Ecto neural progenitor cell (in vitro differentiated cells): ENCODE measurements around the gene VPS35L.
A peak's percentile ranks its signal among the peaks of the same experiment; 100 is the strongest.

Experiments used
- DNase-seq: peaks from one replicate; pipeline ENCODE4 v3.0.0-alpha.2; 2018; ENCODE audit warnings: low spot score

VPS35L gene

DNA sequence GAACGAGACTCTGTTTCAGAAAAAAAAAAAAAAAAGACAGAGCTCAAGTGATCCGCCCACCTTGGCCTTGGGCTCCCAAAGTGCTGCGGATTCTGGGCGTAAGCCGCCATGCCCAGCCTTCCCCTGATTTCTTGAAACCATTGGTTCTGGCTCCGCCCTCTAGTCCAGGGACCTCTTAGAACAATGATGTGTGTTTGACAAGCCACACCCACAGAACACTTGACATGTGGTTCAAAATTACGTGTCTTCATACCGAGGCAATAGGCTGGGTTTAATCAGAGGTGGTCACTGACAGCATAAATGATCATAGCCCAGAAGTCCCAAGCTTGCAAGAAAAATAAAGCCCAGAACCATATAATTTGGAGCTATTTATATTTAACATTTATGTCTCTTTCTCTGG, 139.5 kb downstream of the VPS35L start:
- DNase-seq, result no peak

DNA sequence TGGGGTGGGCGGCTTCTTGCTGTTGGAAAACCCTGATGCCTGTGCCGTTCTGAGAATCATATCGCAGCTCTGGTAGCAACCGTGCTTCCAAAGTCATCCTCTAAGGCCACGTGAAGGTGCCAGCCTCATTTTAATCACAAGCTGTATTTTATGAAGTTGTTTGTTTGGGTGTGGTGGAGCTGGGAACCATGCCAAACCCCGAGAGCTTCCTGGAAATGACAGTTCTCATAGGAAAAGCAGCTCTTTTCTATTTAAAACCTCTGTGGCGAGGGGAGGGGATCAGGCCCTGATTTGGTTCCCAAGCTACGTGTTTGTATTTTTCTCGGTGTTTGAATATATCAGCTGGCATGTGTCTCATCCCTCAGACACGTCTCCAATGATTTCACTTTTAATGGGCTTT, 140.8 kb downstream of the VPS35L start:
- no peak for DNase-seq

DNA sequence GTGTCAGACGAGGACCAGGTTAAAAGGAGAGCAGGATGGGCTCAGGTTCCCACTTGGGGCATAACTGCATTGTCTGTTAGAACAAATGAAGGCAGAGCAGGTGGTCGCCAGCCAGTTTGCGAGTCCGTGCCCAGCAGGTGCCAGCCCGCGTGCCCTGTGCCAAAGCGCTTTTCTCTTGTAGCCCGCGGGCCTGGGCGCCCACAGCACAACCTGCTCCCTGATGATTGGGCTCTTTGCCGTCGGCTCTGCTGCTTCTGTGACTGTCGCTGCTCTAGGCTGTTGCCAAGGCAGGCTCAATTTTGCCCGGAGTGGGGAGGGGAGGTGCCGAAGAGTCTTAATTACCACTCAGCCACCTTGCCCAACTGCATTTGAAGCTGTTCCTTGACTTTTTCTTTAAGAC, 141.5 kb downstream of the VPS35L start:
- DNase-seq, result no peak

DNA sequence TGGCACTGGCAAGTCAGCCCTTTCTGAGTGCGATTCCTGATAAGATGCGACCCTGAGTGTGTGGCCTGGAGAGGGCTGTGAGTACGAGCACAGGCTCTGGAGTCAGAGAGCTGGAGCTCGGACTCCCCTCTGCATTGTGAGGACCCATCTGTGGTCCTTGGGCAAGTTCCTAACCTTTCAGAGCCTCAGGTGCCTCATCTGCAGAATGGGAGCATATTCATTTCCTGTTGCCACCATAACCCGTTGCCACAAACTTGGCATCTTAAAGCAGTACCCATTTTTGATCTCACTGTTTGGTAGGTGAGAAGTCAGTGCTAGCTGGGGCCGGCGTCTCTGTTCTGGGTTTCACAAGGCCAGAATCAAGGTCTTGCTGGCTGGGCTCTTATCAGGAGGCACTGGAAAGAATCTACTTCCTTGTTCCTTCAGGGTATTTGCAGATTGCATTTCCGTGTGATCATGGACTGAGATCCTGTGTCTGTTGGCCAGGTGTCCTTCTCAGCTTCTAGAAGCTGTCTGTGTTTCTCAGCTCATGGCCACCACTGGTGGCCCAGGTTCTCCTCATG, 142.3 kb downstream of the VPS35L start:
- DNase-seq, result no peak

DNA sequence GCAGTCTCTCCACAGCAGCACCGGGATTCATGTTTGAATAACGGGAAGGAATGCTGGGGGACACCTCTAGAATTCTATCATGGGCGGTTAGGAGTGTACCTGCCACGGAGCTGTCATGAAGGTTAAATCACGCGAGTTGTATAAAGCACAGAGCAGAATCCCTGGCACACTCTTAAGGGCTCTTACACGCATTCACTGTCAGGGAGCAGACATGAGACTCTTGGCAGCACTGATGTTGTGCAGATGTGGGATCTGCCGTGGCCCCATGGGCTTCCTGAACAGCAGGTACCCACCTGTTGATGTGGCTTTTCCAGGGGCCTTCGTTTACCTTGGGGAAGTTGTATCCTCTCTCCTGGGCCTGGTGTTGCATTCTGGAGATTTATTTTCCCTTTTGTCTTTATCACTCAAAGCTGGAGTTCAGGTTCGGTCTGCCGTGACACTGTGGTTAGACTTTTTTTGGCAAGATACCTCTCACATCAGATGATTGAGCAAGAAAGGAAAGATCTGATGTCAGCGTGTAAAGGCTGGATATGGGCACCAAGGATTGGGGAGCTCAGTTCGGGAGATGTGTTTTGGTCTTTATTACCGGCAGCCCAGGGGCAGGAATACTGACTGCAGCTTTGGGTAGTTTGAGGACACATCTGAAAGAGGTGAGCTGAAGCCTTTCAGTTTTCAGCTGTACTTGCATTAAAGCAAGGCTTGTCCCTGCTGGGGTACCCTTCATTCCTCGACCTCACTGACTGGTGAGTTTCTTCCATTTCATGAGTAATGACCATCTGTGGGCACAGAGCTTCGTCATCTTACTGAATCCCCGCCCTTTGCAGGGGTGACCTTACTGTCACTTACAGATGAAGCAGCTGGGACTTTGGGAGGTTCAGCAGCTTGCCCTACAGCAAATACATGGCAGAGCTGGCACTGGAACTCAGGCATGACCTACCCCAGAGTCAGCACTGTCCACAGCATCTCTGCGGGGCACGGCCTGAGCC, 143.3 kb downstream of the VPS35L start:
- DNase-seq, result no peak

DNA sequence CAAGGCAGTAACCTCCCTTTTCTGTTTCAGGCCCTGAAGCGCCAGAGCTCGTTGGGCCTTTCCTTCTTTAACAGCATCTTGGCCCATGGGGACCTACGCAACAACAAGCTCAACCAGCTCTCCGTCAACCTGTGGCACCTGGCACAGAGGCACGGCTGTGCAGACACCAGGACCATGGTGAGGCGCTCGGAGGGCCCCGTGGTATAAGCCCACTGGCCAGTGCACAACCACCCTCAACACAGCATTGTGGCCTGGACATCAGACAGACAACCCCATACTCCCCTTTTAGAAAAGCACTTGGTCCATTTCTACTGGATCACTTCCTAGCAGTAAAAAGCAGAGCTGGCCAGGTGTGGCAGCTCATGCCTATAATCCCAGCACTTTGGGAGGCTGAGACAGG, 144.0 kb downstream of the VPS35L start:
- DNase-seq, result no peak

DNA sequence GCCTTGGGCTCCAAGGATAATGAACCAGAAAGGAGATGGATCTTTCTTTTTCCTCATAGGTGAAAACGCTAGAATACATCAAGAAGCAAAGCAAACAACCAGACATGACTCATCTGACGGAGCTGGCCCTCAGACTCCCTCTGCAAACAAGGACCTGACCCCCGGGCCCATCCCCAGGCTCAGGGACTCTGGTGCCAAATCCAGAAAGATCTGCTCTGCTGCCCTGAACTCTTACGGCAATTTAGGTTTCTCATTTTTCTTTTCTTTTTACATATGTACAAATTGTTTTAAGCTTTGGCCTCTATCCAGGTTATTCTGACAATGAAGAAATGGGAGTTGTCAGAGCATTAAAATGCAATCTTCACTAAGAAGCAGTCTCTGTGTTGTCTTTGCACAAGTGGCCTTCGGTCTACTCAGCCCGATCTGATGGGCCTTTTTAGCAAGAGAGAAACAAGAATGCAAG, 144.8 kb downstream of the VPS35L start:
- no peak for DNase-seq

DNA sequence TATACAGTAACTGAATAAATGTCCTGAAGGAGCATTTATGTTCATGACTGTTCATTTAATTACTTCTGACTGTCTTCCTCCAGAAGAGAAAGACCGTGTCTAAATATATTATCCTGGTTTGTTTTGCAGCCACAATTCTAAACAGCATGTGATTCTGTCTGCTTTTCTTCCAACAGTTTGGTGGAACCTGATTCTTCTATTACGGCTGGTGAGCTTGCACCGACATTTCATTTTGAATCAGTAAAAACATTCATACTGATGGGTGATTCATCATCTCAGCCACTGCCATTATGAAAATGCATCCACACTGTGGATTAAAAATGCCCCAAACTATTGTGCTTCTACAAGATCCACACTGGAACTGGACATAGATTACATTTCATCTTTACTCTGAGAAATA, 145.6 kb downstream of the VPS35L start:
- DNase-seq, result no peak

DNA sequence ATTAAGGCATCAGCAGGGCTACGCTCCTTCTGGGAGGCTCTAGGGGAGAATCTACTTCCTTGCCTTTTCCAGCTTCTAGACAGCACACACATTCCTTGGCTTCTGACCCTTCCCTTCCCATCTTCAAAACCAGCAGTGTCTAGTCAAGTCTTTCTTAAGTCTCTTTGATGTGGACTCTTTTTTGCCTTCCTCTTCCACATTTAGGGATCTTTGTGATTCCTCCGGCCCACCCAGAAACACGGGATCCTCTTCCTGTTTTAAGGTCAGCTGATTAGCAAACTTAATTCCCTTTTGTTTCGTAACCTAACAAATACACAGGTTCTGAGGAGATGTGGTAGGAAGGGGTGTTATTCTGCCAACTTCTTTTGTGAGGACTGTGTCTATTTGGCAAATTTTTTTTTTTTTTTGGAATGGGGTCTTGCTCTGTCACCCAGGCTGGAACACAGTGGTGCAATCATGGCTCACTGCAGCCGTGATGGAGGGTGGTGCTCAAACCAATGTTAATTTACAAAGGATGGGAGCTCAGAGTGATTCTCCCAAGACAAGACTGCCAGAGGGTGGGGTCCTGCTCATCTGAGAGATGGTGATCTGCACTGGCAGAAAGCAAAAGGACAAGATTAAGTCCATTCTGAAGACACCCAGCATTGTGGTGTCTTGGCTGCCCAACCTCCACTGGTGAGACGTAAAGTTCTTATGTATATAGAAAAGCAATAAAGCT, 147.8 kb downstream of the VPS35L start:
- no peak for DNase-seq

DNA sequence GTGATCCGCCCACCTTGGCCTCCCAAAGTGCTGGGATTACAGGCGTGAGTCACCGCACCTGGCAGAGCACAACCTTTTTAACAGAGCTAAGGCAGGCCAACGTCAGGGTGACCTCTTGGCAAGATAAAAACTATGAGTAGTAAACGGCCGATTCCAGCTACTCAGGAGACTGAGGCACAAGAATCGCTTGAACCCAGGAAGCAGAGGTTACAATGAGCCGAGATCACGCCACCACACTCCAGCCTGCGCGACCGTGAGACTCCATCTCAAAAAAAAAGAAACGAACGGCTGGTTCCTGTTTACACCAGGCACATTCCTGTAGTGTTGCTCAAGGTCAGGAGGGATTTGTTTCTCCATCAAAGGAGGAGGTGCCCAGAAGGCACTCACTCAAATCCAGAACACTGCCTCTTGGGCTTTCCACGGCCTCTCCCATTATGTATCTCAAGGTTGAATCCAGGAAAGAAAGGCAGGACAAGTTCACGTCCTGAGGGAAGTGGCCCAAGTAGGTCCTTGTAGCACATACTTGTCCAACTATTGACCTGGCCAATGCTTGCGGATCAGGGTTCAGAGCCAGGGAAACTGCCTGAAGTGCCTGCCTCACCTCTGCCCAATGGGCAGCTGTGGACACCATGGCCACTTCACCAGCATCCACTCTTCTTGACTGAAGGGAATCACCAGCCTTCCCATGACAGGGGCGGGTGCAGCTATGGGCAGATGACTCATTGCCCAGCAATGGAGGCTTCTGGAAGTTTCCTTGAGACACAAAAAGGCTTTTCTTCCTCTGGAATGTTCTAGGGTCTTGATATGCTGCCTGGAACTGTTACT, 149.0 kb downstream of the VPS35L start:
- no peak for DNase-seq

DNA sequence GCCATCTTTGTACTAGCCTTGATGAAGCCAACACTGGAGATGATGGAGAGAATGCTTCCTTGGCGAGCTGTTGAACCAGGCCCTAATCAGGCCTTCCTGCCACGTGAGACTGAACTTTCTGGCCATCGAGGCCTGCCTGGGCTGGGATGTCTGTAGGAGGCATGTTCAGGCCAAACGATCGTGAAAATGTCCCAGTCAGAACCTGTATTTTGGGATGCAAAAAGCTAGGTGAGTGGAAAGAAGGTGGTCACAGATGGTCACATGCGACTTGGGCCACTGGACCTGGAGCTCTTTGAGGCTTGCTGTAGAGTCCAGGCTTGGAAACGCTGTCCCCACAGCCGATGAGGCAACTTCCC, 149.6 kb downstream of the VPS35L start:
- DNase-seq, result no peak

DNA sequence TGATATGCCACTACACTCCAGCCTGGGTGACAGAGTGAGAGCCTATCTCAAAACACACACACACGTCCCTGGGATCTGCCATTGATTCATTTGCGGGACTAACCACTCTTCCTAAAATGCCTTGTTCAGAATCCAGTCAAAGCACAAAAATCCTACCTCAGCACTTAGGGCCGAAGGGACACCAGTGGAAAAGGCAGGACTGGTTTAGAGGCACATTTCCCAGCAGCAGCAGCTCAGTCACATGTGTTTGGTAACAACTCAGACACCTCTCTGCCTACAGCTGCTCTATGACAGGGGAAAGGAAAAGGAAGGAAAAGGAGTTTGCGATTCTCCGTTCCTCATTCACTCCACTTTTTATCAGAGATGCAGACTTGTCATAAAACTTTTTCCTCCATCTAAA, 150.3 kb downstream of the VPS35L start:
- no peak for DNase-seq

DNA sequence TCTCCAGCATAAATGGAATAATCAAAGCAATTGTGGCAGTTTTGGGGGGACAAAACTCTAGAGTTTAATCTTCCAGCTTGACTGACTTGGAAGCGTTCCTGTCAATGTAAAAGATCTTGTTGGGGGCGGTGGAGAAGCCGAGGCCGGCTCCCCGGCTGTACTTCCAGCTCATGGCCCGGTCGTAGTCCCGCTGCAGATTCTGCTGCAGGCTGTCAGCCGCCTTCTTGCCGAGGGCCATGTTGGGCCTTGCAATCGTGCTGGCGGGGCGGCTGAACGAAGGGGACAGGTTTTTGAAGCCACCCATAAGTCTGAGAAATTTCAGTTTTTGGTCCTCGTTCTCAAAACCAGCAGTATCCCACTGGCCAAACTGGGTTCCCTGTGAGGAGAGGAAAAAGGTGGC, 151.3 kb downstream of the VPS35L start:
- DNase-seq, result no peak

DNA sequence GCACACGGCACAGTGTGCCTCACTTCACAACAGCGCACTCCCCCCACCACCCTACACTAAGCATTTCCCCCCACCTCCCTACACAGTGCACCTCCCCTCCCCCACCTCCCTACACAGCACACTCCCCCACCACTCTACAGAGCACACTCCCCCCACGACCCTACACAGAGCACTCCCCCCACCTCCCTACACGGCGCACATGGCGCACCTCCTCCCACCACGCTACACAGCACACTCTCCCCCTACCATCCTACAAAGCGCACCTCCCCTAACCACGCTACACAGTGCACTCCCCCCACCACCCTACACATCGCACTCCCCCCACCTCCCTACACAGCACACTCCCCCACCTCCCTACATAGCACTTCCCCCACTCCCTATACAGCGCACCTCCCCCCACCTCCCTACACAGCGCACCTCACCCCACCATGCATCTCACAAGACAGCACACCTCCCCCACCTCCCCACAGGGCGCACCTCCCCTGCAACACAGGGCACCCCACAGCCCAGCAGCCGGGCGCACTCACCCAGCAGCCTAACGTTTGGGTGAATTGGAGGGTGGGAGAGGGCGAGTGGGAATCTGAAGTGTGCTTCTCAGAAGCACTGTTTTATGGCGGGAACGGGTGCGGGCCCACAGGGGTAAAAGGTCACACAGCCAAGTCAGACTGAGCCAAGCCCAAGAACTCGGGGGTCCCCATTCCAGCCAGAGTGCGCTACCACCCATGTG, 152.2 kb downstream of the VPS35L start:
- DNase-seq, result no peak

DNA sequence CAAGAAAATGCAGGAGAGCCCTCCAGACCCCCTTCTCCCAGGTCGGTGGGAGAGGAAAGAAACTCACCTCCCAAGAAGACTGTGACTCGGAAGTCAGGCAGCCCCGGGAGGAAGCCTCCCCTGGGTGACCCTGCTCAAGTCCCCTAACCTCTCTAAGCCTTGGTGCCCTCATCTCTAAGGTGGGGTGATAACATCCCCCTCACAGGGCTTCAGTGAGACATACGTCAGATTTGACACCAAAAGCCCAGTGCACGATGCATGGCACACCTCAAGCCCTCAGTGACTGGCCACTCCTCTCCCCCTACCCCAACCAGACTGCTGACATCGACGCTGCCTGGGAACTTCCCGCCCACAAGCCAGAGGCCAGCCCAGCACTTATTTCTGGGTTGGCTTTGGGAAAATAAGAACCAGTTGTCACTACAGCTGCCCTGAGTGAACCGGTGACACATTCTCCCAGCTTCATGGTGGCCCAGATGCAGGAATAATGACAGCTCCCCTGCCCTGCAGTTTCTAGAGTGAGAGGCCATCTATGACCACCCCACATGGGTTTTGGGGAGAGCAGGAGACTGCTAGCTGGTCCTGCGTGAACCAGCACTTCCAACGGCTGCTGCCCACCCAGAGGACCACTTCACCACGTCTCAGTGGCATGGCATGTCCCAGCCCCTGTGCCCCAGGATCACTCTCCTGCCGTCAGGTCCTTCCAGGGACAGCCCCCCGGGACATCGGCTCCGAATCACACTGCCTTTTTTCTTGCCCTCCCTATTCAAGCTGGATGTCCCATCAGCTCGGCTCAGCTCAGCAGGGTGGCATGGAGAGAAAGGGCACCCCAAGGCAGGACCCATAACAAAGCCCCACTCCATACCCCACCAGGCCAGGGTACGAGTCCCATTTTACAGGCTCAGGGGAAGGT, 153.0 kb downstream of the VPS35L start:
- DNase-seq, result no peak

DNA sequence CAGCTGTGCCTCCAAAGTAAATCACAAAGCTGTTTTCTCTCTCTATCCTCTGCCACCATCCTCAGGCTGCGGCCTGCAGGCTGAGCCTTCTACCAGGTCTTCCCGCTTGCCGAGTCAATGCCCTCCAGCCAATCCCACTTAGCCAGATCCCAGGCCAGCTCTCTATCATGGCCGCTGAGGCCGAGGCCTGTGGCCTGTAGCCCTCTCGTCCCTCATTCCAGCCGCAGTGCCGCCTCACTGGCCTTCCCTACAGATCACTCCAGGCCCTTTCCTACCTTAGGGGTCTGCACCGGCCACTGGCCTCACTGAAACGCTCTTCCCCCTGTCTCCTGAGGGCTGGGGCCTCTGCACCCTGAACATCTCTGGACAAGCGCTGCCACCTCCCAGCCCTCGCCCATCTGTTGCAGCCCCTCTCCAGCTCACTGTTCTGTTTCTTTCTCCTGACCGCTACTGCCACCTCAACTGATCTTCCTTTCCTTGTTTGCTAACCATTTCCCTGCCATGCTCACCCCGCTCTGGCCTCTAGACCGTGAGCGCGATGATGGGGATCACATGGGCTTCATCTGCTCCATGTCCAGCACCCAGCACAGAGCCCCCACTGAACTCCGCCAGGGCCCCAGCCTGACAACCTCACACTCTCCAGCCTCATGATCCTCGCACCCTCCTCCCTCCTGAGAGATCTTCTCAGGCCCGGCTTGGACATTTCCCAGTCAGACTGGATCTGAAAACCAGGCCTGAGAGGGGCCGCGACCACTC, 154.1 kb downstream of the VPS35L start:
- no peak for DNase-seq

DNA sequence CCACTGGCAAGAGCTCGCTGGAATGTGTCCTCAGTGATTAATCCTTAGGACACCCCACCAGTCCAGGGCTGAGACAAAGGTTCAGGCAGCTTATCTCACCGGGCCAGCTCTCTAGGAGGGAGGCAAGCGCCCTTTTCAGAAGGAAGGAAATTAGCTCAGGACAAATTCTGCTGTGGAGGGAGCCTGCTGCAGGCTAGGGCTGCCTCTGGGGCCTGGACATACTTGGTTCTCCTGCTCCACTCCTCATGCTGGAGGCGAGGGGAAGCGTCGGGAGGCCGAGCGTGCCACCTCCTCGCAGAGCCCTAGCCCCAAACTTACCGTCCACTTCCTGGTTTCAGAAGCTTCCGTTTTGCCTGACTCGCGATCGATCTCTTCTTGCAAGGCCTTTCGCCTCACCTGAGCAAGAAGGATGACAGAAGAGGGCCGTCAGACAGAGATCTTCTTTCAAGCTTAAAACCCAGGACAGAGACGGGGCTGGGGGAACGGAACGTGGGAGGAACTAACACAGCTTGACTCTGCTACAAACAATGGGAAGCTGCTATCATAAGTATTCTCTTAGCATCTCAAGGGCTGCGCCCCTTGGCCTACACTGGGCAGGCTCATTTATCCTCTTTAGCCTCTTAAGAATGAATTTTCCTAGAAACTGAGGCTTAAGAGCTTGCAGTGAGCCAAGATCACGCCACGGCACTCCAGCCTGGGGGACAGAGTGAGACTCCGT, 154.8 kb downstream of the VPS35L start:
- DNase-seq, result peak; percentile 55

DNA sequence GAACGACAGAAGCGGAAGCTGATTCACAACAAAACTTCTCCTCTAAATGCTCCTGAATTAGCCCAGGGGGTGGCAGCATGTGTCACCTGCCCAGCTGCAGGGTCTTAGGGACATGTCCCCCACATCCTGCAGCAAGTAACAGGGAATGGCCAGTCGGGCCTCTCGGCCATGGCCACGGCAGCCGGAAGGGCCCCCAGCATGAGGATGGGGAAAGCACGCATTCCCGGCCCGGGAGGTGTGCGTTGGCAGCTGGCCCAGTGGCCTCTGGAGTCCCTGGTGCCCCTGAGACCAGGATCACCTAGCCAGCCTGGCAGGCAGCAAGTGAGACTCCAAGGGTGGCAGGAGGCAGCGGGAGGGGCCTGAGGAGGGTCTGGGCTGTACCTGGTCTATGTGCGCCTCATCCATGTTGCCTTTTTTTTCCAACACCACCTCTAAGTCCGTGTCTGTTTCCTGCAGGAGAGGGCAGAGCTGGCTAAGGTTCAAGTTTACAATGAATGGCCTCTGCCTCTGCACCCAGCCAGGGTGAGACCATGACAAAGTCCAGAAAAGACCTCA, 155.6 kb downstream of the VPS35L start:
- no peak for DNase-seq

DNA sequence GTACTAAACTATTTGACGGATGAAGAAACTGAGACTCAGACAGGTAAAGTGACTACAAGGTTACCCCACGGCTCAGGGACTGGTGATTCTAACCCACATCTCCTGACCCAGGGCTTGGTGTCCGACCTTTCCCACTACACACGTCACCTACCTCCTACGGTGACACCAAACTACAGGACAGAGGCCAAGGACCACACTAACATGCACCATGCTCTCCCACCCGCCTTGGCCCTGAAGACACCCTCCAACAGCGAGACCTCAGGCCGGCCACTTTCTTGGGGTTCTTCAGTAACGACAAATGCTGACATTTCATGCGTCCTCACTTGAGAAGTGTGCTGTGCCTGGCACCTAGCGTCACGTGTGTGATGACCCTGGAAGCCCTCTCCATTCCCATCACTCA, 156.1 kb downstream of the VPS35L start:
- no peak for DNase-seq
